Panc1 (cell line): ENCODE results near the gene NGF.

ENCODE experiments used
- CTCF ChIP-seq: fragments of 450-650 bp; IDR thresholded peaks from 2 replicates; pipeline ENCODE4 v1.5.1; 2017; ENCODE audit warnings: mild to moderate bottlenecking
- POLR2AphosphoS5 ChIP-seq: IDR thresholded peaks from 2 replicates; pipeline ENCODE4 v1.6.1; 2012; ENCODE audit warnings: mild to moderate bottlenecking, low read depth, low read length, moderate library complexity
- TF ChIP-seq, protein P1 (sequence below), 2 experiments: IDR thresholded peaks; 2 replicates each; pipeline ENCODE4 v1.6.1; 2011 to 2012; ENCODE audit warnings: low read depth in 2 of 2, control low read depth in 1 of 2, low read length in 1 of 2, mild to moderate bottlenecking in 1 of 2, moderate library complexity in 1 of 2; ENCODE audit not compliant: insufficient read depth in 1 of 2

GRCh38 chr1:115262886-115263285 is 75.2 kb downstream of the NGF start:
- TF ChIP-seq CTCF (no peak), POLR2AphosphoS5 (no peak)
- TF ChIP-seq, protein P1, sequence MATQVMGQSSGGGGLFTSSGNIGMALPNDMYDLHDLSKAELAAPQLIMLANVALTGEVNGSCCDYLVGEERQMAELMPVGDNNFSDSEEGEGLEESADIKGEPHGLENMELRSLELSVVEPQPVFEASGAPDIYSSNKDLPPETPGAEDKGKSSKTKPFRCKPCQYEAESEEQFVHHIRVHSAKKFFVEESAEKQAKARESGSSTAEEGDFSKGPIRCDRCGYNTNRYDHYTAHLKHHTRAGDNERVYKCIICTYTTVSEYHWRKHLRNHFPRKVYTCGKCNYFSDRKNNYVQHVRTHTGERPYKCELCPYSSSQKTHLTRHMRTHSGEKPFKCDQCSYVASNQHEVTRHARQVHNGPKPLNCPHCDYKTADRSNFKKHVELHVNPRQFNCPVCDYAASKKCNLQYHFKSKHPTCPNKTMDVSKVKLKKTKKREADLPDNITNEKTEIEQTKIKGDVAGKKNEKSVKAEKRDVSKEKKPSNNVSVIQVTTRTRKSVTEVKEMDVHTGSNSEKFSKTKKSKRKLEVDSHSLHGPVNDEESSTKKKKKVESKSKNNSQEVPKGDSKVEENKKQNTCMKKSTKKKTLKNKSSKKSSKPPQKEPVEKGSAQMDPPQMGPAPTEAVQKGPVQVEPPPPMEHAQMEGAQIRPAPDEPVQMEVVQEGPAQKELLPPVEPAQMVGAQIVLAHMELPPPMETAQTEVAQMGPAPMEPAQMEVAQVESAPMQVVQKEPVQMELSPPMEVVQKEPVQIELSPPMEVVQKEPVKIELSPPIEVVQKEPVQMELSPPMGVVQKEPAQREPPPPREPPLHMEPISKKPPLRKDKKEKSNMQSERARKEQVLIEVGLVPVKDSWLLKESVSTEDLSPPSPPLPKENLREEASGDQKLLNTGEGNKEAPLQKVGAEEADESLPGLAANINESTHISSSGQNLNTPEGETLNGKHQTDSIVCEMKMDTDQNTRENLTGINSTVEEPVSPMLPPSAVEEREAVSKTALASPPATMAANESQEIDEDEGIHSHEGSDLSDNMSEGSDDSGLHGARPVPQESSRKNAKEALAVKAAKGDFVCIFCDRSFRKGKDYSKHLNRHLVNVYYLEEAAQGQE (IDR thresholded peaks at IDR 0.05; ENCODE audit: insufficient read depth in 1 of 2, low read depth in 2 of 2, low read length in 1 of 2): no peak
